GM13977 (cell line): ENCODE measurements around the gene GGA3.
"Not testable (repeated sequence)": the region's sequence is repeated elsewhere in the genome, so short reads cannot be mapped to it uniquely, and the experiment has no call there.

Experiments
- DNase-seq: peaks from one replicate; pipeline ENCODE4 v3.0.0; 2012; ENCODE audit warnings: low spot score
- in situ Hi-C: fragments of 300-500 bp; cut with MboI; formaldehyde crosslinking; loops from one replicate; pipeline ENCODE4 v1.12.0; 2022; ENCODE audit warnings: low sequenced_read_pairs, low pct_unique_long_range_greater_than_20kb, mixed read lengths, inconsistent platforms; ENCODE audit not compliant: unreplicated experiment
- TF ChIP-seq, protein P1 (sequence below): IDR thresholded peaks from 2 replicates; pipeline ENCODE4 v1.5.1; 2012; ENCODE audit warnings: mild to moderate bottlenecking, control low read depth; ENCODE audit not compliant: insufficient read depth; ENCODE audit errors: extremely low read depth, missing control alignments

GGA3 gene

DNA sequence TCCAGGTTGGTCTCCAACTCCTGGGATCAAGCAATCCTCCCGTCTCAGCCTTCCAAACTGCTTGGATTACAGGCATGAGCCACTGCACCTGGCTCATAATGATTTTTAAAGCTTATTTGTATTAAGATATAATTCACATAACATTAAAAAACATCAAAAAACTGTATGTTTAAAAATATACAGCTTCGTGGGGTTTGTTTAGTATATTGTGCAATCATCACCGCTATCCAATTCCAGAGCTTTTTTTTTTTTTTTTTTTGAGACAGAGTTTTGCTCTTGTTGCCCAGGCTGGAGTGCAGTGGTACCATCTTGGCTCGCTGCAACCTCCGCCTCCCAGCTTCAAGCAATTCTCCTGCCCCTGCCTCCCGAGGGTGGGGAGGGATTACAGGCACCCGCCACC, 38.9 kb upstream of the GGA3 start:
- TF ChIP-seq, protein P1, sequence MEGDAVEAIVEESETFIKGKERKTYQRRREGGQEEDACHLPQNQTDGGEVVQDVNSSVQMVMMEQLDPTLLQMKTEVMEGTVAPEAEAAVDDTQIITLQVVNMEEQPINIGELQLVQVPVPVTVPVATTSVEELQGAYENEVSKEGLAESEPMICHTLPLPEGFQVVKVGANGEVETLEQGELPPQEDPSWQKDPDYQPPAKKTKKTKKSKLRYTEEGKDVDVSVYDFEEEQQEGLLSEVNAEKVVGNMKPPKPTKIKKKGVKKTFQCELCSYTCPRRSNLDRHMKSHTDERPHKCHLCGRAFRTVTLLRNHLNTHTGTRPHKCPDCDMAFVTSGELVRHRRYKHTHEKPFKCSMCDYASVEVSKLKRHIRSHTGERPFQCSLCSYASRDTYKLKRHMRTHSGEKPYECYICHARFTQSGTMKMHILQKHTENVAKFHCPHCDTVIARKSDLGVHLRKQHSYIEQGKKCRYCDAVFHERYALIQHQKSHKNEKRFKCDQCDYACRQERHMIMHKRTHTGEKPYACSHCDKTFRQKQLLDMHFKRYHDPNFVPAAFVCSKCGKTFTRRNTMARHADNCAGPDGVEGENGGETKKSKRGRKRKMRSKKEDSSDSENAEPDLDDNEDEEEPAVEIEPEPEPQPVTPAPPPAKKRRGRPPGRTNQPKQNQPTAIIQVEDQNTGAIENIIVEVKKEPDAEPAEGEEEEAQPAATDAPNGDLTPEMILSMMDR = no peak
- in situ Hi-C loops = no loop called here
- DNase-seq = no peak

DNA sequence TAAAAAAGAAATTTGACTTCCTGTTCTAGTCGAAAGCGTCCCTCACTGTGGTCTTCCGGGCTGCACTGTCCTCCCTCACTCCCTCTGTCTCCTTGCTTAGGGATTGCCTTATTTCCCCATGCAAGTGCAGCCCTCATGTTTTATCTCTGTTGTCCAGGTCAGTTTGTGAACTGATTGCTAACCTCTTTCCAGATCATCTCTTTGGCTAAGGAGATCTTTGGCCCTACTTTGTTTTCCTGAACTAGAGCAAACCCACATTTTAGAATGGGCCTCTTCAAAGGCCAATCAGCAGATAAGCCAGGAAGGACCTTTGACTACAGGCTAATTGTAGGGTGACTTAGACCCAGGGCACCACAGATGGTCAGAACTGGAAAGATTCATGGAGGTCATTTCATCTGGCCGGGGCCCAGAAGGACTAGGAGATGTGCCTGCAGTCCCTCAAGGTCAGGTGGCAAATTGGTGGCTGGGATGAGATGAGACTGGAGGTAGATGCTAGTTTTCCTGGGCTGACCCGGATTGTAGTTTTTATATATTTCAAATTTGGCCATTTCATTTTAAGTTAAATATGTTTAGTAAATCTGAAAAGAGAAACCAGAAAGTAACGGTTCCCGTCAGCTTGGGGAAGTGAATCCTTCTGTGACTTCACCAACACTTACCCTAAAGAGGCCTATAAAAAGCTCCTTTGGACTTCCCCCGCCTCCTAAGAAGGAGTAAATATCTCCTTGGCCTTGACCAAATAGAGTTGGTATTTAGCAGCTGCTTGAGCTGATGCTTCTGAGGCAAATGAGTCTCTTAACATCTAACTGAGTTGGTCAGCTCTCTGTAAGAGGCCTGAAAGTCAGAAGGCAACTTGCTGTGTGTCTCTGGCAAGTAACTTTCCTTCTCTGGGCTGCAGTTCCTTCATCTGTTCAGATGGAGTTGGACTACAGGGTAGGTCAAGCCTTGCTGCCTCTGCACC, 34.1 kb upstream of the GGA3 start:
- in situ Hi-C loops = no loop called here
- DNase-seq = peak; percentile 73
- TF ChIP-seq, protein P1 = no peak

DNA sequence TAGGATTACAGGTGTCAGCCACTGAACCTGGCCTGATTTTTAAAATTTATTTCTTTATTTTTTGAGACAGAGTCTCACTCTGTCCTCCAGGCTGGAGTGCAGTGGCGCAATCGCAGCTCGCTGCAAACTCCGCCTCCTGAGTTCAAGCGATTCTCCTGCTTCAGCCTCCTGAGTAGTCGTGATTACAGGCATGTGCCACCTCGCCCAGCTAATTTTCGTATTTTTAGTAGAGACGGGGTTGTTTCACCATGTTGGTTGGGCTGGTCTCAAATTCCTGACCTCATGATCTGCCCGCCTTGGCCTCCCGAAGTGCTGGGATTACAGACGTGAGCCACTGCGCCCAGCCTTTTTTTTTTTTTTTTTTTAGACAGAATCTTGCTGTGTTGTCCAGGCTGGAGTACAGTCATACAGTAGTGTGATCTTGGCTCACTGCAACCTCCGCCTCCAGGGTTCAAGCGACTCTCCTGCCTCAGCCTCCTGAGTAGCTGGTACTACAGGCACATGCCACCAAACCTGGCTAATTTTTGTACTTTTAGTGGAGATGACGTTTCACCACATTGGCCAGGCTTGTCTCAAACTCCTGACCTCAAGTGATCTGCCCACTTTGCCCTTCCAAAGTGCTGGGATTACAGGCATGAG, 31.5 kb upstream of the GGA3 start:
- DNase-seq, in situ Hi-C loops: not testable (repeated sequence)

DNA sequence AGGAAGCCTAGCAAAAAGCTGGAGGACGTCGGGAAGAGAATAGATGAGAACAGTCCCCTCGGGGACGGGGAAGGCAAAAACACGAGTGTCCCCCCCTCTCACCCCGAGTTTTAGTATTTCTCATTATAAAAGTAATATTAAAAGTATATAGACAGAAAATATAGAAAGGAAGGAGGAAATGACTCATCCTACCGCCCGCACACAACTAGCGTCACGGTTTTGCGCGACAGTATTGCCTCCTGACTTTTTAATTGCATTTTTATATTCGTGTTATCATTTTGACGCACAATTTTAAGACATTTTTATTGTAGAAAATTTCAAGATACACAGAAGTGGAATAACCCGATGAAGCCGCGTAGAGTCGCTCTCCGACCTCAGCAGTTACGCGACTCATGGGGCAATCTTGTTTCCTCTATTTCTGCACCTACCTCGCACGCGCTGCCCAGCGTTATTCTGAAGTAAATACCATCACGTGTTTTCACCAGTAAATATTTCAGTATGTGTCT, 28.5 kb upstream of the GGA3 start:
- in situ Hi-C loops = no loop called here
- no peak for DNase-seq
- TF ChIP-seq, protein P1 = peak; percentile 61

DNA sequence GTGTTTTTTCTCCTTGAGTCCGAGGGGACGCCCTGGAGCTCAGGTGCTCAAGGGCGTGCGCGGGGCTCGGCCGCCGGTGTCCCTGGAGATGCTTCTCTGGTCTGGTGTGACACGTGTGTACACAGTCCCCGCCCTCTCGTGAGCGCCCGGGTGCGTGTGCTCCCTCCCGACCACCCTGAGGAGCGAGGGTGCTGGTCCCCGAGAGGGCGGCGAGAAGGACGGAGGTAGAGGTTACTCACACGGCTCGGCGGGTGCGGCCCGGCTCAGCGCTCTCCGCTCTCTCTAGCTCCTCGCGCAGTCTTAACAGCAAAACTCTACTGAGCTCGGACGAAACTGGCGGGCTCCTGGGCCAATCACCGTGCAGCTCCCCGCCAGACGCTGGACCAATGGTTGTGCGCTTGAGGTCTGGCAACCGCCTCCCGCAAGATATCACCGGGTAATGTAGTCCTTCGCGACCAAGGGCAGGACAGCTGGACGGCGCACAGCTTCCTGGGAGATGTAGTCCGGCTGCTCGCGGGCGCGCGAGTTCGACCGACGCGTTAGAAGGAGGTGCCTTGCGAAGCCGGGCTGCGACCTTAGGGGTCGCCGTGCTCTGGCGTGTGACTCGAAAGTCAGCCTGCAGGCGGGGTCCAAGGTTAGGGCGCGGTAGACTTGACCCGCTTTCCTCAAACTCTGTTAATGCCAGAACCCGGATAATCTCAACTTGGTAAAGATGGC, 27.9 kb upstream of the GGA3 start, which contains the start of gene SLC25A19:
TSS of gene SLC25A19 (minus strand) at position 319 of the 717 bp plus-strand sequence. CDS start 2,669 bp downstream, outside the sequence.
- in situ Hi-C loops = no loop called here
- peak; percentile 94 for DNase-seq
- TF ChIP-seq, protein P1 = peak; percentile 57

DNA sequence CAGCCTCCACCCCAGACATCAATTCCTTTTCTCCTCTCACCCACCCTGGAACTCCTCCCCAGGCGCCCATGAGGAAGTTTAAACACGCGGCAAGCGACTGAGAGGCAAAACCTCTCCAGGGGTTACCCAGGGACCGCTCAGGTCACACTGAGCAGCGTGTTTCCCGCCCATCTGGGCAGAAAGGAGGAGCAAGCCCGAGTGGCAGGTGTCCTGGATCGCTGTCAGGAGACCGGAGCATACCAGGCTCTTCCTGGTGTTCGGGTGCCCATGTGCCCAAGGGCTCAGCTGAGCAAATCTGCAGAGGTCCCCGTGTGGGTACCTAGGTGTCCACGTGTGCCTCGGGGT, 27.3 kb upstream of the GGA3 start:
- in situ Hi-C loops = no loop called here
- peak; percentile 48 for DNase-seq
- TF ChIP-seq, protein P1 = no peak
